SK-N-SH (cell line): ENCODE data around the gene MBTPS1. TPM values are rescaled to one million over a fixed set of nuclear protein-coding genes. Genes with fewer than 3 reads are reported as not detected.

ENCODE experiments used
- CTCF ChIA-PET: fragments of 300-600, 350-600 bp; formaldehyde crosslinking; extraction: SDS; loops from one replicate; lab custom pipeline; 2021; lab: Yijun Ruan, JAX
- POLR2A ChIA-PET: fragments of 350-600 bp; sonication (Branson Sonifier 250); formaldehyde crosslinking; extraction: SDS; loops from one replicate; lab custom pipeline; 2020; ENCODE audit warnings: antibody characterized with exemption, inconsistent platforms; lab: Yijun Ruan, JAX
- DNase-seq: peaks from one replicate; pipeline ENCODE4 v3.0.0; 2012
- H2AFZ ChIP-seq: fragments of 200-600 bp; sonication (generic); 2 replicates; pipeline ENCODE4 v1.8.1; 2016; ENCODE audit warnings: antibody characterized with exemption, mild to moderate bottlenecking, low read depth
- H3F3A ChIP-seq: fragments of 200-600 bp; sonication (generic); replicated peaks from 2 replicates; pipeline ENCODE3; 2016; ENCODE audit warnings: antibody characterized with exemption, mild to moderate bottlenecking; ENCODE audit not compliant: insufficient read depth
- H3K27ac ChIP-seq, 2 experiments: fragments of 200-500 bp in 1 of 2; fragments of 200-600 bp in 1 of 2; sonication (Bioruptor generic) in 1 of 2; sonication (generic), shearing (Covaris generic) in 1 of 2; 2 replicates each; pipeline versions ENCODE4 v1.5.1 to v1.6.1; 2014 to 2016; ENCODE audit warnings: low read depth in 2 of 2, inconsistent platforms in 1 of 2, low read length in 1 of 2, mild to moderate bottlenecking in 1 of 2, mixed read lengths in 1 of 2
- H3K27me3 ChIP-seq: fragments of 200-600 bp; sonication (generic), shearing (Covaris generic); 2 replicates; pipeline ENCODE4 v1.6.1; 2016; ENCODE audit warnings: mixed run types; ENCODE audit not compliant: insufficient read depth
- H3K36me3 ChIP-seq, 2 experiments: fragments of 200-500 bp in 1 of 2; fragments of 200-600 bp in 1 of 2; sonication (Bioruptor generic) in 1 of 2; sonication (generic) in 1 of 2; replicated peaks in 1 of 2; 2 replicates each; pipeline versions ENCODE3 to v1.5.1; 2014 to 2016; ENCODE audit warnings: low read length in 1 of 2, mild to moderate bottlenecking in 1 of 2; ENCODE audit not compliant: insufficient read depth in 2 of 2, control insufficient read depth in 1 of 2
- H3K4me1 ChIP-seq, 2 experiments: fragments of 200-500 bp in 1 of 2; fragments of 200-600 bp in 1 of 2; sonication (Bioruptor generic) in 1 of 2; sonication (generic), shearing (Covaris generic) in 1 of 2; 2 replicates each; pipeline versions ENCODE4 v1.5.1 to v1.6.1; 2014 to 2016; ENCODE audit warnings: low read depth in 1 of 2, low read length in 1 of 2, mixed run types in 1 of 2; ENCODE audit not compliant: insufficient read depth in 2 of 2, control insufficient read depth in 1 of 2
- H3K4me2 ChIP-seq: fragments of 200-600 bp; sonication (generic), shearing (Covaris generic); 2 replicates; pipeline ENCODE4 v1.6.1; 2017; ENCODE audit warnings: mixed run types
- H3K4me3 ChIP-seq, 2 experiments: fragments of 200-500 bp in 1 of 2; fragments of 200-600 bp in 1 of 2; sonication (Bioruptor generic) in 1 of 2; sonication (generic), shearing (Covaris generic) in 1 of 2; 2 replicates each; pipeline versions ENCODE4 v1.5.1 to v1.8.1; 2014 to 2016; ENCODE audit warnings: low read depth in 2 of 2, inconsistent platforms in 1 of 2, low read length in 1 of 2, mild to moderate bottlenecking in 1 of 2, mixed read lengths in 1 of 2, moderate library complexity in 1 of 2
- H3K79me2 ChIP-seq: fragments of 200-600 bp; sonication (generic); 2 replicates; pipeline ENCODE4 v1.8.1; 2017; ENCODE audit warnings: mild to moderate bottlenecking; ENCODE audit not compliant: insufficient read depth
- H3K9ac ChIP-seq: fragments of 200-600 bp; sonication (generic); 2 replicates; pipeline ENCODE4 v1.6.1; 2017; ENCODE audit warnings: mixed run types
- H3K9me2 ChIP-seq: fragments of 200-600 bp; sonication (generic); 2 replicates; pipeline ENCODE4 v1.6.1; 2017; ENCODE audit warnings: mixed run types
- H3K9me3 ChIP-seq: fragments of 200-600 bp; sonication (generic); 2 replicates; pipeline ENCODE4 v1.6.1; 2017; ENCODE audit warnings: mixed run types, mild to moderate bottlenecking, moderate library complexity
- H4K20me1 ChIP-seq: fragments of 200-600 bp; sonication (generic); 2 replicates; pipeline ENCODE4 v1.6.1; 2017; ENCODE audit warnings: mild to moderate bottlenecking, mixed run types; ENCODE audit not compliant: insufficient read depth
- CTCF ChIP-seq: fragments of 200-600 bp; sonication (generic); IDR thresholded peaks from 2 replicates; pipeline ENCODE4 v1.6.1; 2017; ENCODE audit warnings: antibody characterized with exemption, mild to moderate bottlenecking, moderate library complexity
- ELF1 ChIP-seq: IDR thresholded peaks from 2 replicates; pipeline ENCODE4 v1.4.0; 2012
- EP300 ChIP-seq, 2 experiments: IDR thresholded peaks; 2 replicates each; pipeline versions ENCODE4 v1.4.0 to v1.6.1; 2012; ENCODE audit warnings: borderline replicate concordance in 1 of 2, low read depth in 1 of 2, low read length in 1 of 2
- EZH2phosphoT487 ChIP-seq: fragments of 200-600 bp; sonication (generic); IDR thresholded peaks from 2 replicates; pipeline ENCODE4 v1.6.1; 2017; ENCODE audit warnings: low read depth, mixed run types, mild to moderate bottlenecking, antibody characterized with exemption, moderate library complexity, borderline replicate concordance
- FOXM1 ChIP-seq: IDR thresholded peaks from 2 replicates; pipeline ENCODE4 v1.4.0; 2012; ENCODE audit warnings: low read depth, mild to moderate bottlenecking
- GABPA ChIP-seq: IDR thresholded peaks from 2 replicates; pipeline ENCODE4 v1.4.0; 2012; ENCODE audit warnings: low read depth, mild to moderate bottlenecking
- IRF3 ChIP-seq: fragments of 150-350 bp; IDR thresholded peaks from 2 replicates; pipeline ENCODE4 v1.6.1; 2016; ENCODE audit warnings: mild to moderate bottlenecking, low read depth, low read length
- MEF2A ChIP-seq: IDR thresholded peaks from 2 replicates; pipeline ENCODE4 v1.4.0; 2012; ENCODE audit warnings: low read depth, borderline replicate concordance
- MXI1 ChIP-seq: IDR thresholded peaks from 2 replicates; pipeline ENCODE4 v1.6.1; 2012; ENCODE audit warnings: mild to moderate bottlenecking, low read depth, low read length, improper control_type of control experiment
- NRF1 ChIP-seq: IDR thresholded peaks from 2 replicates; pipeline ENCODE4 v1.6.1; 2012; ENCODE audit warnings: low read depth, mild to moderate bottlenecking, low read length
- POLR2AphosphoS5 ChIP-seq: IDR thresholded peaks from 2 replicates; pipeline ENCODE4 v1.6.1; 2012; ENCODE audit warnings: low read depth, low read length
- RCOR1 ChIP-seq: fragments of 150-350 bp; IDR thresholded peaks from 2 replicates; pipeline ENCODE4 v1.6.1; 2017; ENCODE audit warnings: antibody characterized with exemption, low read length
- RXRA ChIP-seq: IDR thresholded peaks from 2 replicates; pipeline ENCODE4 v1.4.0; 2012; ENCODE audit warnings: low read depth, mild to moderate bottlenecking, borderline replicate concordance
- SIN3A ChIP-seq: IDR thresholded peaks from 2 replicates; pipeline ENCODE4 v1.6.1; 2012; ENCODE audit warnings: low read depth, mild to moderate bottlenecking, low read length, moderate library complexity, borderline replicate concordance
- SMC3 ChIP-seq: IDR thresholded peaks from 2 replicates; pipeline ENCODE4 v1.6.1; 2012; ENCODE audit warnings: low read depth, low read length, improper control_type of control experiment
- TAF1 ChIP-seq: IDR thresholded peaks from 2 replicates; pipeline ENCODE4 v1.6.1; 2012; ENCODE audit warnings: low read depth, mild to moderate bottlenecking, low read length, moderate library complexity, borderline replicate concordance
- TCF12 ChIP-seq: IDR thresholded peaks from 2 replicates; pipeline ENCODE4 v1.4.0; 2012
- USF1 ChIP-seq: IDR thresholded peaks from 2 replicates; pipeline ENCODE4 v1.4.0; 2012; ENCODE audit warnings: low read depth, borderline replicate concordance
- USF2 ChIP-seq: fragments of 150-350 bp; IDR thresholded peaks from 2 replicates; pipeline ENCODE4 v1.6.1; 2017; ENCODE audit warnings: antibody characterized with exemption, low read length, low read depth, borderline replicate concordance
- YY1 ChIP-seq: IDR thresholded peaks from 2 replicates; pipeline ENCODE4 v1.4.0; 2012; ENCODE audit warnings: low read depth, mild to moderate bottlenecking
- WGBS: methylation state at CpG from one replicate; pipeline ENCODE4 v1.1.6; 2017; ENCODE audit warnings: low lambda C conversion rate; 5-methylcytosine and 5-hydroxymethylcytosine counted together
- polyA plus RNA-seq, 3 experiments: library from polyadenylated mRNA; depleted of rRNA; stranded (reverse); fragments of >200 nt; gene quantifications; 2 replicates each; pipeline ENCODE4 v1.2.3, GENCODE V29; 2012

MBTPS1 gene
- polyA plus RNA-seq, 1 of the 3 experiments (the other 2 are of a cell fraction) = 84.9 TPM

- Histone ChIP-seq H3K9me2 (no peaks in the 10 kb centered on the region), H3K4me1 (no peaks in the 10 kb centered on the region; a peak in 1 of 4 replicates), H2AFZ (no peak overlapping the region; the same call in 1 of the 2 replicates), H3K27me3 (no peaks in the 10 kb centered on the region), H3K9me3 (no peaks in the 10 kb centered on the region), H3K4me2 (no peak overlapping the region), H4K20me1 (peaks cover 18% of the 10 kb centered on the region), H3K79me2 (peaks cover 57% of the 10 kb centered on the region), H3K4me3 (no peak overlapping the region), H3K27ac (no peak overlapping the region), H3F3A (no peaks in the 10 kb centered on the region), H3K9ac (no peak overlapping the region), H3K36me3 (no peaks in the 10 kb centered on the region)
- no peak for DNase-seq
- WGBS = 92% methylated on average over 2 of the region's 2 CpGs
- POLR2A ChIA-PET = no interaction called here
- CTCF ChIA-PET = interaction anchor here (0.9 to 3.1 kb wide), 4 partner anchors 37 to 346 kb away, joined by 3 to 14 read pairs (median 4); no protein-coding TSS in a partner anchor
- no peak for TF ChIP-seq USF2
- TF ChIP-seq NRF1 = no peak
- TF ChIP-seq ELF1 = no peak
- TF ChIP-seq EZH2phosphoT487 = no peak
- no peak for TF ChIP-seq POLR2AphosphoS5
- no peak for TF ChIP-seq TCF12
- TF ChIP-seq MEF2A = no peak
- TF ChIP-seq CTCF = no peak
- TF ChIP-seq RCOR1 = no peak
- no peak for TF ChIP-seq FOXM1
- no peak for TF ChIP-seq IRF3
- TF ChIP-seq RXRA = no peak
- no peak for TF ChIP-seq TAF1
- no peak for TF ChIP-seq GABPA
- no peak for TF ChIP-seq MXI1
- TF ChIP-seq YY1 = no peak
- no peak for TF ChIP-seq SMC3
- TF ChIP-seq EP300 (IDR thresholded peaks at IDR 0.05; ENCODE audit: borderline replicate concordance in 1 of 2, low read depth in 1 of 2, low read length in 1 of 2) = no peak
- TF ChIP-seq SIN3A = no peak
- no peak for TF ChIP-seq USF1
Measured at GRCh38 chr16:84138500-84138823, 21.7 kb upstream of the MBTPS1 start.
